ENCODE results near the gene LMCD1.
"Not testable (repeated sequence)": the region's sequence is repeated elsewhere in the genome, so short reads cannot be mapped to it uniquely, and the experiment has no call there.

The LMCD1 gene

DNA sequence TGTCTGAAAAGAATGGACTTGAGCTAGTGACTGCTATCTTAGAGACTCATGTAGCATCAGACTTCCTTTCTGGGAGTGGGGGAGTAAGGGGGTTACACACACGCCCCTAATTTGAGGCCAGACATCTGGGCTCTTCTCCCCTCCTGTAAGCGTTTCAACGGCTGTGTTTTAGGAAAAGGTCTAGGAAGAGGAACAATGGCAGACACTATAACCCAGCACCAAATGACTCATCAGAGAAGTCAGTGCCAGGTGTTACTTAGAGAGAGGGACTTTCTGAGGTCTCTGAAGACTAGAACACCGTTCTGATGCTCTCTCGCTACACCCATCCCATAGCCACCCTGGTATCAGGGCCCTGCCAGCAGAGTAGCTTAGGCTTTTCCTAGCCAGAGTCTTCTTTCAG is 77.5 kb downstream of the LMCD1 start:
- no peaks in the 10 kb centered on the region for H3K9me3 ChIP-seq (ENCODE audit: low read depth, low read length)
- H3K27ac ChIP-seq: no peak overlapping the region
- DNase-seq (ENCODE audit: low read depth, low spot score): no peak
- H3K9ac ChIP-seq (ENCODE audit: insufficient read length): no peak overlapping the region
- H3K36me3 ChIP-seq (ENCODE audit: insufficient read depth, low read length): no peaks in the 10 kb centered on the region
- no peak overlapping the region for H3K4me3 ChIP-seq
- TF ChIP-seq POLR2AphosphoS5 (IDR thresholded peaks at IDR 0.05; ENCODE audit: borderline replicate concordance, low read depth, low read length): no peak
- no peak for TF ChIP-seq EZH2 (IDR thresholded peaks at IDR 0.05)
- no peak for TF ChIP-seq FOXP2 (optimal IDR thresholded peaks at IDR 0.05; ENCODE audit: control extremely low read depth, extremely low read length, insufficient read depth)

- no peaks in the 10 kb centered on the region for H3K36me3 ChIP-seq (ENCODE audit: insufficient read depth, low read length)
- H3K9ac ChIP-seq (ENCODE audit: insufficient read length): no peak overlapping the region
- DNase-seq (ENCODE audit: low read depth, low spot score): no peak
- H3K27ac ChIP-seq: no peak overlapping the region
- TF ChIP-seq POLR2AphosphoS5 (IDR thresholded peaks at IDR 0.05; ENCODE audit: borderline replicate concordance, low read depth, low read length): no peak
- TF ChIP-seq FOXP2 (optimal IDR thresholded peaks at IDR 0.05; ENCODE audit: control extremely low read depth, extremely low read length, insufficient read depth): no peak
- TF ChIP-seq EZH2 (IDR thresholded peaks at IDR 0.05): no peak
- H3K4me3 ChIP-seq: no peak overlapping the region
- no peaks in the 10 kb centered on the region for H3K9me3 ChIP-seq (ENCODE audit: low read depth, low read length)
Observed at GRCh38 chr3:8579943-8580342, 78.3 kb downstream of the LMCD1 start.

GRCh38 chr3:8580434-8580833 is 78.8 kb downstream of the LMCD1 start:
- not testable (repeated sequence) for DNase-seq (ENCODE audit: low read depth, low spot score)

DNA sequence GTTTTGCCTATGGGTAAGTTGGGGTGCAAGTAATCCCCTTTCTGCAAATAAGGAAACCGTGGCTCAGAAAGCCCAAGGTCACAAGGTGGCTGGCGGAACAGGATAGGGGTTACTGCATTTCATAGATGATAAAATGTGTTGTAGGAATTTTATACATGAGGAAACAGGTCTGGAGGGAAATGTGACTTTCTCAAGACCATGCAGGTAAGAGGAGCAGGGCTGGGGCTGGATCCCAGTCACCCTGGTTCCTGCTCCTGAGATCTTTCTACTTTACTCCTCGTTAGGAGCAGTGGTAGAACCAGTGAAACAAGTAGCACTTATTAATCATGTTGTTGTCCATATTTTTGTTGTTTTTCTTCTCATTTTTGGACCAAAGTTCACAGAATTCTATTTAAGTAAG is 79.8 kb downstream of the LMCD1 start:
- no peak overlapping the region for H3K4me3 ChIP-seq
- TF ChIP-seq EZH2 (IDR thresholded peaks at IDR 0.05) (no peak), POLR2AphosphoS5 (IDR thresholded peaks at IDR 0.05; ENCODE audit: borderline replicate concordance, low read depth, low read length) (no peak), FOXP2 (optimal IDR thresholded peaks at IDR 0.05; ENCODE audit: control extremely low read depth, extremely low read length, insufficient read depth) (no peak)
- H3K9me3 ChIP-seq (ENCODE audit: low read depth, low read length): no peaks in the 10 kb centered on the region
- no peak for DNase-seq (ENCODE audit: low read depth, low spot score)
- no peak overlapping the region for H3K27ac ChIP-seq
- H3K36me3 ChIP-seq (ENCODE audit: insufficient read depth, low read length): no peaks in the 10 kb centered on the region
- H3K9ac ChIP-seq (ENCODE audit: insufficient read length): no peak overlapping the region

More at GRCh38 chr3:8580434-8580833, 78.8 kb downstream of the LMCD1 start:
- H3K9me3 ChIP-seq (ENCODE audit: low read depth, low read length); H3K36me3 ChIP-seq (ENCODE audit: insufficient read depth, low read length); H3K27ac ChIP-seq; H3K9ac ChIP-seq (ENCODE audit: insufficient read length); H3K4me3 ChIP-seq: not testable (repeated sequence)

GRCh38 chr3:8581806-8582445 is 80.3 kb downstream of the LMCD1 start:
- no peak overlapping the region for H3K9ac ChIP-seq (ENCODE audit: insufficient read length)
- no peak overlapping the region for H3K4me3 ChIP-seq
- H3K27ac ChIP-seq: no peak overlapping the region
- no peaks in the 10 kb centered on the region for H3K9me3 ChIP-seq (ENCODE audit: low read depth, low read length)
- TF ChIP-seq POLR2AphosphoS5 (IDR thresholded peaks at IDR 0.05; ENCODE audit: borderline replicate concordance, low read depth, low read length): no peak
- TF ChIP-seq FOXP2 (optimal IDR thresholded peaks at IDR 0.05; ENCODE audit: control extremely low read depth, extremely low read length, insufficient read depth): no peak
- TF ChIP-seq EZH2 (IDR thresholded peaks at IDR 0.05): no peak
- H3K36me3 ChIP-seq (ENCODE audit: insufficient read depth, low read length): no peaks in the 10 kb centered on the region
- DNase-seq (ENCODE audit: low read depth, low spot score): no peak

DNA sequence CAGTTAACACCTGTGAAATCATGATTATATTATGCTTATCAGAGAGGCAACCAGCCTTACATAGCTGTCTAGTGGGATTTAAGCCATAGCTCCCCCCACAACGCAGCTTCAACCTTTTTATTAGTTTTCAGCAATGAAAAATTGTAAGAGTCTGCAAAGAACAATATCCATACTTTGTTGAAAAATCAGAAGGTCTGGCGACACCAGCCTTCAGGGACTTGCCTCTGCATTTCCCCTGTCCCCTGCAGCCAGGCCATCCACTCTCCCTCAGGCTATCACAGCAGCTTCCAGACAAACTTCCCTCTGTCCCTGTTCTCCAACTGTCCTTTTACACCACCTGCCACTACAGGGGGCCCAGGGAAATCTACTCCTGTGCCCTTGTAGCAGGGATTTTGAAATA is 83.0 kb downstream of the LMCD1 start:
- Histone ChIP-seq H3K27ac (no peak overlapping the region), H3K9ac (ENCODE audit: insufficient read length) (no peak overlapping the region), H3K4me3 (no peak overlapping the region), H3K36me3 (ENCODE audit: insufficient read depth, low read length) (no peaks in the 10 kb centered on the region), H3K9me3 (ENCODE audit: low read depth, low read length) (no peaks in the 10 kb centered on the region)
- TF ChIP-seq EZH2 (IDR thresholded peaks at IDR 0.05): no peak
- no peak for TF ChIP-seq FOXP2 (optimal IDR thresholded peaks at IDR 0.05; ENCODE audit: control extremely low read depth, extremely low read length, insufficient read depth)
- no peak for TF ChIP-seq POLR2AphosphoS5 (IDR thresholded peaks at IDR 0.05; ENCODE audit: borderline replicate concordance, low read depth, low read length)
- no peak for DNase-seq (ENCODE audit: low read depth, low spot score)

GRCh38 chr3:8589880-8590556 is 88.4 kb downstream of the LMCD1 start:
- DNase-seq (ENCODE audit: low read depth, low spot score): no peak
- TF ChIP-seq EZH2 (IDR thresholded peaks at IDR 0.05) (no peak), FOXP2 (optimal IDR thresholded peaks at IDR 0.05; ENCODE audit: control extremely low read depth, extremely low read length, insufficient read depth) (no peak), POLR2AphosphoS5 (IDR thresholded peaks at IDR 0.05; ENCODE audit: borderline replicate concordance, low read depth, low read length) (no peak)
- Histone ChIP-seq H3K4me3 (no peak overlapping the region), H3K9ac (ENCODE audit: insufficient read length) (no peak overlapping the region), H3K27ac (no peak overlapping the region), H3K9me3 (ENCODE audit: low read depth, low read length) (no peaks in the 10 kb centered on the region), H3K36me3 (ENCODE audit: insufficient read depth, low read length) (no peaks in the 10 kb centered on the region)

DNA sequence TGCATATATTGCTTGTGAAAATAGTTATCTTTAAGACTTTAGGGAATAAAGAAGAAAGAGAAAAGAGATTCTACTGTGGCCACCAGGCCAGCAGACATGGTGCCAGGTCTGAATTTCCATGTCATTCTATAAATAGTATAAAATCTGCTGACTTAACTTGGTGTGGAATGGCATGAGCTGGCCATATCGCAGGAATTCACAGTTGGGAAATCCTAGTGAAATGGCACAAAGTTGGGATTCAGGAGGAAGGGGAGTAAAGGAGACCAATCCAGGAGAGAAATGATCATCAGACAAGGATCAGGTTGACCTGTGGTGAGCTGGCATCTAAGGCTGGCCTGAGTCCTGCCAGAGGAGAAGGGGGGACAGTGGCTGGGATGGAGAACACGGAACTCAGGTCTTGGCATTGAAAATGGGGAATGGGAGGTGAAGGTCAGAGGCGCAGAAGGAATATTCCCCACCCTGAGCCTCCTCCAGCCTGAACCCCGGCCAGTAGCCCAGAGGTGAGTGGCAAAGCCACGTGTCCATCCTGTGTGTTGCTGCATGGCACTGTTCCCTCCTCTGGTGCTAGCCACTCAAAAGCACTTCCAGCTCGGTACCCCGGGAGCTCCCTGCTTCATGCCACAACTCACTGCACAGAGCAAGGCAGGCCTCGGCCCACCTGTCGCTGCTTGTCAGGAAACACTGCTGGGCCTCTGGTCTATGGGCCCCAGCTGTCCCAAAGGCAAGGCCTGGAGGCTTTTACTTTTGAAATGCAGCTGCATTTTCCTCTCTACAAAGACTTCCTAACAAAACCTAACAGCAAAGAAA is 91.6 kb downstream of the LMCD1 start:
- Histone ChIP-seq H3K36me3 (ENCODE audit: insufficient read depth, low read length) (no peaks in the 10 kb centered on the region), H3K9me3 (ENCODE audit: low read depth, low read length) (no peaks in the 10 kb centered on the region), H3K9ac (ENCODE audit: insufficient read length) (no peak overlapping the region), H3K27ac (no peak overlapping the region), H3K4me3 (no peak overlapping the region)
- TF ChIP-seq FOXP2 (optimal IDR thresholded peaks at IDR 0.05; ENCODE audit: control extremely low read depth, extremely low read length, insufficient read depth) (no peak), POLR2AphosphoS5 (IDR thresholded peaks at IDR 0.05; ENCODE audit: borderline replicate concordance, low read depth, low read length) (no peak), EZH2 (IDR thresholded peaks at IDR 0.05) (no peak)
- no peak for DNase-seq (ENCODE audit: low read depth, low spot score)

Data from SK-N-MC (cell line).